Measurements from ENCODE around the gene C16orf90. TPM values are rescaled to one million over a fixed set of nuclear protein-coding genes. Genes with fewer than 3 reads are reported as not detected.

C16orf90 gene
- total and polyA plus RNA-seq, 2 donors (not counting 1 experiment from before 2014, with no cell fraction given), result not detected

- ChIA-PET POLR2A (no interaction called here), CTCF (no interaction called here)
- H3K9me3 Mint-ChIP-seq (ENCODE audit: insufficient read depth), result no peaks in the 10 kb centered on the region
- H3K36me3 ChIP-seq (replicated peaks in 1 of 2; ENCODE audit: control extremely low read depth in 1 of 2, control insufficient read depth in 1 of 2, extremely low read depth in 1 of 2, insufficient read depth in 2 of 2, low read length in 1 of 2), result peaks cover 0 to 42% of the 10 kb centered on the region in 2 experiments
- no peaks in the 10 kb centered on the region for H3K4me1 Mint-ChIP-seq
- no peaks in the 10 kb centered on the region for H3K27me3 ChIP-seq (replicated peaks in 1 of 4; ENCODE audit: control extremely low read depth in 1 of 4, control insufficient read depth in 3 of 4, insufficient read depth in 4 of 4, low read length in 3 of 4)
- H3K9ac ChIP-seq (ENCODE audit: low read length), result no peak overlapping the region
- H3K4me3 Mint-ChIP-seq, result no peak overlapping the region
- no peak overlapping the region for H3K27ac ChIP-seq (ENCODE audit: low read length in 2 of 2)
- intact Hi-C loops (cut with micrococcal nuclease), result no loop called here
- DNase-seq (no peak), ATAC-seq (ENCODE audit: low read depth) (no peak)
- H3K4me3 ChIP-seq (ENCODE audit: control extremely low read depth in 1 of 5, extremely low read depth in 1 of 5, insufficient read depth in 1 of 5, low read depth in 2 of 5, low read length in 4 of 5), result no peak overlapping the region
- no peak overlapping the region for H3K4me2 ChIP-seq (replicated peaks; ENCODE audit: low read depth, low read length, poor library complexity, severe bottlenecking)
- no peaks in the 10 kb centered on the region for H3K4me1 ChIP-seq (ENCODE audit: control insufficient read depth in 2 of 2, insufficient read depth in 2 of 2, low read length in 2 of 2)
- peaks cover 43% of the 10 kb centered on the region for H4K20me1 ChIP-seq (ENCODE audit: control insufficient read depth, insufficient read depth, low read length, poor library complexity, severe bottlenecking)
- H3K27ac Mint-ChIP-seq, result no peak overlapping the region
- TF ChIP-seq CTCF (IDR thresholded peaks at IDR 0.05) (no peak), EZH2 (IDR thresholded peaks at IDR 0.05; ENCODE audit: borderline replicate concordance, insufficient read depth, low read depth, low read length, poor library complexity, severe bottlenecking) (no peak)
- H3K79me2 ChIP-seq (ENCODE audit: control insufficient read depth, insufficient read depth, low read length), result peaks cover 47% of the 10 kb centered on the region
- WGBS (ENCODE audit: insufficient coverage), result 98% methylated on average over 11 of the region's 11 CpGs
- H2AFZ ChIP-seq (ENCODE audit: insufficient read depth, low read depth, low read length, poor library complexity, severe bottlenecking), result no peak overlapping the region
- H3K9me3 ChIP-seq (ENCODE audit: control extremely low read depth in 1 of 3, control insufficient read depth in 2 of 3, insufficient read depth in 1 of 3, low read length in 2 of 3), result peaks cover 0 to 3% (median under 1%) of the 10 kb centered on the region in 3 donors
- no peaks in the 10 kb centered on the region for H3K27me3 Mint-ChIP-seq
These were observed 16.9 kb downstream of the C16orf90 start for GRCh38 chr16:3478242-3478925.

- ChIA-PET POLR2A (no interaction called here), CTCF (no interaction called here)
- ATAC-seq (ENCODE audit: low read depth), result no peak
- no peak overlapping the region for H2AFZ ChIP-seq (ENCODE audit: insufficient read depth, low read depth, low read length, poor library complexity, severe bottlenecking)
- H3K9me3 ChIP-seq (ENCODE audit: control extremely low read depth in 1 of 3, control insufficient read depth in 2 of 3, insufficient read depth in 1 of 3, low read length in 2 of 3), result peaks cover 0 to 23% (median 6%) of the 10 kb centered on the region in 3 donors
- no peak overlapping the region for H3K9ac ChIP-seq (ENCODE audit: low read length)
- no peak overlapping the region for H3K4me3 Mint-ChIP-seq
- no peak for DNase-seq
- peaks cover 67% of the 10 kb centered on the region for H3K79me2 ChIP-seq (ENCODE audit: control insufficient read depth, insufficient read depth, low read length)
- no peaks in the 10 kb centered on the region for H3K27me3 ChIP-seq (replicated peaks in 1 of 4; ENCODE audit: control extremely low read depth in 1 of 4, control insufficient read depth in 3 of 4, insufficient read depth in 4 of 4, low read length in 3 of 4)
- H3K27me3 Mint-ChIP-seq, result no peaks in the 10 kb centered on the region
- no peaks in the 10 kb centered on the region for H3K9me3 Mint-ChIP-seq (ENCODE audit: insufficient read depth)
- TF ChIP-seq CTCF (IDR thresholded peaks at IDR 0.05) (no peak), EZH2 (IDR thresholded peaks at IDR 0.05; ENCODE audit: borderline replicate concordance, insufficient read depth, low read depth, low read length, poor library complexity, severe bottlenecking) (no peak)
- no peak overlapping the region for H3K27ac ChIP-seq (ENCODE audit: low read length in 2 of 2)
- no peak overlapping the region for H3K27ac Mint-ChIP-seq
- peaks cover 0 to 26% of the 10 kb centered on the region in 2 experiments for H3K36me3 ChIP-seq (replicated peaks in 1 of 2; ENCODE audit: control extremely low read depth in 1 of 2, control insufficient read depth in 1 of 2, extremely low read depth in 1 of 2, insufficient read depth in 2 of 2, low read length in 1 of 2)
- intact Hi-C loops (cut with micrococcal nuclease), result no loop called here
- H3K4me3 ChIP-seq (ENCODE audit: control extremely low read depth in 1 of 5, extremely low read depth in 1 of 5, insufficient read depth in 1 of 5, low read depth in 2 of 5, low read length in 4 of 5), result no peak overlapping the region
- no peak overlapping the region for H3K4me2 ChIP-seq (replicated peaks; ENCODE audit: low read depth, low read length, poor library complexity, severe bottlenecking)
- WGBS (ENCODE audit: insufficient coverage), result 100% methylated on average over 1 of the region's 3 CpGs
- no peaks in the 10 kb centered on the region for H3K4me1 ChIP-seq (ENCODE audit: control insufficient read depth in 2 of 2, insufficient read depth in 2 of 2, low read length in 2 of 2)
- peaks cover 6% of the 10 kb centered on the region for H3K4me1 Mint-ChIP-seq
- peaks cover 51% of the 10 kb centered on the region for H4K20me1 ChIP-seq (ENCODE audit: control insufficient read depth, insufficient read depth, low read length, poor library complexity, severe bottlenecking)
These were observed 18.9 kb downstream of the C16orf90 start for GRCh38 chr16:3476409-3476808.

Measured in B cell (primary cell).